CD14-positive monocyte (primary cell): ENCODE data around the gene CAMK1G. TPM values are rescaled to one million over a fixed set of nuclear protein-coding genes. Genes with fewer than 3 reads are reported as not detected.

Experiments
- DNase-seq, 3 donors: peaks; one replicate each; pipeline ENCODE4 v3.0.0-alpha.2; 2011 to 2022
- H2AFZ ChIP-seq: 2 replicates; pipeline ENCODE4 v1.6.0; 2012; ENCODE audit warnings: mild to moderate bottlenecking, low read depth, low read length, inconsistent platforms; ENCODE audit not compliant: insufficient read depth, poor library complexity, severe bottlenecking
- H3K27ac ChIP-seq, 2 donors: 1 replicate in 1 of 2; 2 replicates in 1 of 2; pipeline ENCODE4 v1.5.1; 2012 to 2013; ENCODE audit warnings: low read length in 2 of 2, control low read depth in 1 of 2, inconsistent platforms in 1 of 2, low read depth in 1 of 2, mild to moderate bottlenecking in 1 of 2
- H3K27me3 ChIP-seq, 2 donors: one replicate each; pipeline versions ENCODE4 v1.6.0 to v1.6.1; 2011 to 2013; ENCODE audit warnings: low read length in 2 of 2; ENCODE audit not compliant: control insufficient read depth in 2 of 2, insufficient read depth in 2 of 2
- H3K36me3 ChIP-seq, 2 donors: replicated peaks in 1 of 2; 1 replicate in 1 of 2; 2 replicates in 1 of 2; pipeline versions ENCODE4 v1.5.1 to v1.6.1; 2012 to 2013; ENCODE audit warnings: low read length in 2 of 2, control low read depth in 1 of 2, inconsistent platforms in 1 of 2, mild to moderate bottlenecking in 1 of 2; ENCODE audit not compliant: insufficient read depth in 2 of 2, control insufficient read depth in 1 of 2
- H3K4me1 ChIP-seq, 2 donors: 1 replicate in 1 of 2; 2 replicates in 1 of 2; pipeline versions ENCODE4 v1.5.1 to v1.6.1; 2012 to 2013; ENCODE audit warnings: low read length in 2 of 2, control low read depth in 1 of 2, inconsistent platforms in 1 of 2, mild to moderate bottlenecking in 1 of 2, moderate library complexity in 1 of 2; ENCODE audit not compliant: insufficient read depth in 2 of 2, control insufficient read depth in 1 of 2
- H3K4me2 ChIP-seq: replicated peaks from 2 replicates; pipeline ENCODE3; 2012; ENCODE audit warnings: low read length, moderate library complexity, mild to moderate bottlenecking; ENCODE audit not compliant: poor library complexity, severe bottlenecking; ENCODE audit errors: extremely low read depth
- H3K4me3 ChIP-seq, 3 experiments: fragments of 200-600 bp in 1 of 3; sonication (generic) in 1 of 3; replicated peaks in 1 of 3; 1 replicate in 2 of 3; 2 replicates in 1 of 3; pipeline ENCODE4 v1.5.1; 2011 to 2013; ENCODE audit warnings: low read length in 3 of 3, mild to moderate bottlenecking in 3 of 3, control low read depth in 2 of 3, low read depth in 2 of 3, inconsistent platforms in 1 of 3, moderate library complexity in 1 of 3
- H3K79me2 ChIP-seq: 2 replicates; pipeline ENCODE4 v1.6.0; 2012; ENCODE audit warnings: mild to moderate bottlenecking, control low read depth, inconsistent platforms, low read length, moderate library complexity; ENCODE audit not compliant: insufficient read depth
- H3K9ac ChIP-seq: 2 replicates; pipeline ENCODE4 v1.6.0; 2017; ENCODE audit warnings: low read length, mild to moderate bottlenecking; ENCODE audit not compliant: insufficient read depth, poor library complexity, severe bottlenecking
- H3K9me3 ChIP-seq, 2 donors: replicated peaks in 1 of 2; 1 replicate in 1 of 2; 2 replicates in 1 of 2; pipeline versions ENCODE4 v1.5.1 to v1.6.1; 2012 to 2013; ENCODE audit warnings: low read length in 2 of 2, control low read depth in 1 of 2; ENCODE audit not compliant: control insufficient read depth in 1 of 2, insufficient read depth in 1 of 2
- H4K20me1 ChIP-seq: 2 replicates; pipeline ENCODE4 v1.6.0; 2012; ENCODE audit warnings: mild to moderate bottlenecking, low read length, control low read depth, moderate library complexity; ENCODE audit not compliant: insufficient read depth
- H3K27ac Mint-ChIP-seq, 7 donors: one replicate each; pipeline ENCODE4 v1.8.0; 2020; ENCODE audit warnings: mild to moderate bottlenecking in 7 of 7, mixed read lengths in 7 of 7, moderate library complexity in 6 of 7, inconsistent platforms in 2 of 7
- H3K27me3 Mint-ChIP-seq, 3 donors: one replicate each; pipeline ENCODE4 v1.8.0; 2021 to 2022; ENCODE audit warnings: low read depth in 3 of 3, mild to moderate bottlenecking in 3 of 3, mixed read lengths in 3 of 3, moderate library complexity in 3 of 3, inconsistent platforms in 1 of 3
- H3K36me3 Mint-ChIP-seq, 2 donors: one replicate each; pipeline ENCODE4 v1.8.0; 2020; ENCODE audit warnings: mixed read lengths in 2 of 2, inconsistent platforms in 1 of 2, mild to moderate bottlenecking in 1 of 2
- H3K4me1 Mint-ChIP-seq: one replicate; pipeline ENCODE4 v1.8.0; 2020; ENCODE audit warnings: mild to moderate bottlenecking, mixed read lengths
- H3K4me3 Mint-ChIP-seq, 2 donors: one replicate each; pipeline ENCODE4 v1.8.0; 2020; ENCODE audit warnings: mild to moderate bottlenecking in 2 of 2, mixed read lengths in 2 of 2, moderate library complexity in 1 of 2
- H3K9me3 Mint-ChIP-seq, 7 donors: one replicate each; pipeline ENCODE4 v1.8.0; 2020 to 2022; ENCODE audit warnings: mixed read lengths in 7 of 7, mild to moderate bottlenecking in 6 of 7, moderate library complexity in 6 of 7, inconsistent platforms in 2 of 7
- WGBS: methylation state at CpG from one replicate; pipeline ENCODE4 v1.1.5; 2013; ENCODE audit warnings: missing lambda C conversion rate; ENCODE audit not compliant: insufficient coverage; 5-methylcytosine and 5-hydroxymethylcytosine counted together
- intact Hi-C, 2 donors: fragments of 100-400 bp; cut with micrococcal nuclease; formaldehyde crosslinking; loops; one replicate each; pipeline versions ENCODE4 v1.15.0 to v1.15.1; 2023
- polyA plus RNA-seq, 3 donors: library from polyadenylated mRNA; depleted of rRNA in 1 of 3; unstranded in 2 of 3; stranded (reverse) in 1 of 3; fragments of 300-500 nt in 2 of 3; fragments of >200 nt in 1 of 3; fragmentation: Illumina TruSeq in 2 of 3; gene quantifications; 1 replicate in 2 of 3; 2 replicates in 1 of 3; pipeline ENCODE4 v1.2.3, GENCODE V29; 2012 to 2021
- TF ChIP-seq, protein P1 (sequence below): fragments of 200-600 bp; IDR thresholded peaks from one replicate; pipeline ENCODE4 v1.8.0; 2022; ENCODE audit warnings: antibody characterized with exemption, mild to moderate bottlenecking

Gene CAMK1G
- polyA plus RNA-seq, 3 donors = not detected

DNA sequence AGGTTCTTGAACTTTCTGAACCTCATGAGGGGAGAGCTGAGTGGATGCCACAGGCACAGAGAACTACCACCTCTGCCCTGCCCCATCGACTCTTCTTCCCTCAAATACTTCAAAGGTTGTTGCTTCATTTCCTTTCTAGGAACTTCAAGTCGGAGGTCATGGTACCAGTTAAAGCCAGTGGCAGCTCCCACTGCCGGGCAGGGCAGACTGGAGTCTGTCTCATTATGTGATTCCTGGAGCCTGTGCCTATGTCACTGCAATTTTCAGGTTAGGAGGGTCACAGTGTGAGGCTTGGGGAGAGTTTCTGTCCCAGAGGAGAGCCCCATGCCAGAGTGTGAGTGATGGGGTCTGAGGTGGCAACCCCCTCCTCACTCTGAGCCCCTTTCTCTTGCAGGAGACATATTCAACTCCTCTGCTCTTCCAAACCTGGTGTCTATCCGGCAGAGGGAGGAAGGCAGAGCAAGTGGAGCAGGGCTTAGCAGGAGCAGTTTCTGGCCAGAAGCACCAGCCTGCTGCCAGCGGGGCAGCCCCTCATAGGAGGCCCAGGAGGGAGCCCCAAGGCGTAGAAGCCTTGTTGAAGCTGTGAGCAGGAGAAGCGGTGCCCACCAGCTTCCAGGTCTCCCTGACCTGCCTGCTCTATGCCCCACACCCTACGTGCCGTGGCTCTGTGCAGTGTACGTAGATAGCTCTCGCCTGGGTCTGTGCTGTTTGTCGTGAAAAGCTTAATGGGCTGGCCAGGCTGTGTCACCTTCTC lies 29.3 kb downstream of the CAMK1G start:
- peaks cover 0 to 3% (median 0%) of the 10 kb centered on the region in 7 donors for H3K9me3 Mint-ChIP-seq
- H3K79me2 ChIP-seq = no peaks in the 10 kb centered on the region
- no peak overlapping the region for H3K9ac ChIP-seq
- no peak overlapping the region for H3K4me3 Mint-ChIP-seq
- no peaks in the 10 kb centered on the region for H3K27me3 ChIP-seq
- H3K4me3 ChIP-seq = no peak overlapping the region
- H3K27ac ChIP-seq = no peak overlapping the region
- H3K4me1 Mint-ChIP-seq = peaks cover 3% of the 10 kb centered on the region
- TF ChIP-seq, protein P1, sequence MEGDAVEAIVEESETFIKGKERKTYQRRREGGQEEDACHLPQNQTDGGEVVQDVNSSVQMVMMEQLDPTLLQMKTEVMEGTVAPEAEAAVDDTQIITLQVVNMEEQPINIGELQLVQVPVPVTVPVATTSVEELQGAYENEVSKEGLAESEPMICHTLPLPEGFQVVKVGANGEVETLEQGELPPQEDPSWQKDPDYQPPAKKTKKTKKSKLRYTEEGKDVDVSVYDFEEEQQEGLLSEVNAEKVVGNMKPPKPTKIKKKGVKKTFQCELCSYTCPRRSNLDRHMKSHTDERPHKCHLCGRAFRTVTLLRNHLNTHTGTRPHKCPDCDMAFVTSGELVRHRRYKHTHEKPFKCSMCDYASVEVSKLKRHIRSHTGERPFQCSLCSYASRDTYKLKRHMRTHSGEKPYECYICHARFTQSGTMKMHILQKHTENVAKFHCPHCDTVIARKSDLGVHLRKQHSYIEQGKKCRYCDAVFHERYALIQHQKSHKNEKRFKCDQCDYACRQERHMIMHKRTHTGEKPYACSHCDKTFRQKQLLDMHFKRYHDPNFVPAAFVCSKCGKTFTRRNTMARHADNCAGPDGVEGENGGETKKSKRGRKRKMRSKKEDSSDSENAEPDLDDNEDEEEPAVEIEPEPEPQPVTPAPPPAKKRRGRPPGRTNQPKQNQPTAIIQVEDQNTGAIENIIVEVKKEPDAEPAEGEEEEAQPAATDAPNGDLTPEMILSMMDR = no peak
- intact Hi-C loops = no loop called here
- no peak overlapping the region for H2AFZ ChIP-seq
- H3K4me1 ChIP-seq = no peaks in the 10 kb centered on the region
- no peaks in the 10 kb centered on the region for H3K9me3 ChIP-seq
- H3K4me2 ChIP-seq = no peak overlapping the region
- H3K36me3 Mint-ChIP-seq = no peaks in the 10 kb centered on the region
- peak overlapping the region in 1 of 7 donors; percentile 53 for H3K27ac Mint-ChIP-seq
- H4K20me1 ChIP-seq = no peaks in the 10 kb centered on the region
- peaks cover 5 to 11% (median 8%) of the 10 kb centered on the region in 3 donors for H3K27me3 Mint-ChIP-seq
- peak in 1 of 3 donors; percentile 27 for DNase-seq
- H3K36me3 ChIP-seq = no peaks in the 10 kb centered on the region
- WGBS = 80% methylated on average over 11 of the region's 12 CpGs

DNA sequence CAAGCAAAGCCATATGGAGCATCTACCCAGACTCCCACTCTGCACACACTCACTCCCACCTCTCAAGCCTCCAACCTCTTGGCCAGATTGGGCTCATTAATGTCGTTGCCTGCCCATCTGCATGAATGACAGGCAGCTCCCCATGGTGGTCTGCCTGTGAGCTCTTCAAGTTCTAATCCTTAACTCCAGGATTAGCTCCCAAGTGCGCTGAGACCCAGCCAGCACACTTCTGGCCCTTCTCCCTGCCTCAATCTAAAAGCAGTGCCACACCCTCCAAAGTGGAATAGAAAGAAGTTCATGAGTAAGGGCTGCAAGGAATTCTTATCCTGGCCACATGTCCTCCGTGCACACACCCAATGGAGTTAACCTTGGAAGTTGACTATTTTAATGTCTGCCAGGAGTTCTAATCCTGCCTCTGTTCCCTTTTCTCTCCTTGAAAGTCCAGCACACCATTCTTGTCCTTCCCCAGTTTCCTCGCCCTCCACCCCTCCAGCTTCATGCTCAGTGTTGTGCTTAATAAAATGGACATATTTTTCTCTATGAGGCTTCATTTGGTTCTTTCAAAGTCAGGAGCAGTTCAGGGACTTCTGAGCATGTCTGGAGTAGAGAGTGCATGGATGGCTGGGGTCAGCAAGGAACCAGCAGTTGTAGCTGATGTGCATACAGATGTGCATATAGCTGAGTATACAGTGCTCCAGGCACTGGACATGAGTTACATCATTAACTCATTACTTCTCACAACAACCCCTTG lies 30.1 kb downstream of the CAMK1G start:
- Histone ChIP-seq H3K27ac (no peak overlapping the region), H3K36me3 (no peaks in the 10 kb centered on the region), H3K27me3 (no peaks in the 10 kb centered on the region), H3K9ac (no peak overlapping the region), H3K79me2 (no peaks in the 10 kb centered on the region), H2AFZ (no peak overlapping the region), H3K9me3 (no peaks in the 10 kb centered on the region), H3K4me1 (no peaks in the 10 kb centered on the region), H3K4me2 (no peak overlapping the region), H4K20me1 (no peaks in the 10 kb centered on the region), H3K4me3 (no peak overlapping the region)
- no peak for DNase-seq
- Mint-ChIP-seq H3K27me3 (peaks cover 6 to 13% (median 9%) of the 10 kb centered on the region in 3 donors), H3K9me3 (peaks cover 0 to 3% (median 0%) of the 10 kb centered on the region in 7 donors), H3K4me1 (peaks cover 3% of the 10 kb centered on the region), H3K36me3 (no peaks in the 10 kb centered on the region), H3K27ac (peak overlapping the region in 1 of 7 donors; percentile 27), H3K4me3 (no peak overlapping the region)
- intact Hi-C loops = no loop called here
- WGBS = 92% methylated on average over 1 of the region's 4 CpGs
- TF ChIP-seq, protein P1 = no peak
